Activated CD4-positive, CD25-positive, alpha-beta regulatory T cell treated with anti-CD3 and anti-CD28 coated beads, Interleukin-2, amount 50 U/mL, for 72 hours (primary cell): Measurements from ENCODE around the gene GTF3A.
"Not testable (repeated sequence)": the region's sequence is repeated elsewhere in the genome, so short reads cannot be mapped to it uniquely, and the experiment has no call there.

Experiments
- DNase-seq: peaks from one replicate; pipeline ENCODE4 v3.0.0; 2021

Gene GTF3A

DNA sequence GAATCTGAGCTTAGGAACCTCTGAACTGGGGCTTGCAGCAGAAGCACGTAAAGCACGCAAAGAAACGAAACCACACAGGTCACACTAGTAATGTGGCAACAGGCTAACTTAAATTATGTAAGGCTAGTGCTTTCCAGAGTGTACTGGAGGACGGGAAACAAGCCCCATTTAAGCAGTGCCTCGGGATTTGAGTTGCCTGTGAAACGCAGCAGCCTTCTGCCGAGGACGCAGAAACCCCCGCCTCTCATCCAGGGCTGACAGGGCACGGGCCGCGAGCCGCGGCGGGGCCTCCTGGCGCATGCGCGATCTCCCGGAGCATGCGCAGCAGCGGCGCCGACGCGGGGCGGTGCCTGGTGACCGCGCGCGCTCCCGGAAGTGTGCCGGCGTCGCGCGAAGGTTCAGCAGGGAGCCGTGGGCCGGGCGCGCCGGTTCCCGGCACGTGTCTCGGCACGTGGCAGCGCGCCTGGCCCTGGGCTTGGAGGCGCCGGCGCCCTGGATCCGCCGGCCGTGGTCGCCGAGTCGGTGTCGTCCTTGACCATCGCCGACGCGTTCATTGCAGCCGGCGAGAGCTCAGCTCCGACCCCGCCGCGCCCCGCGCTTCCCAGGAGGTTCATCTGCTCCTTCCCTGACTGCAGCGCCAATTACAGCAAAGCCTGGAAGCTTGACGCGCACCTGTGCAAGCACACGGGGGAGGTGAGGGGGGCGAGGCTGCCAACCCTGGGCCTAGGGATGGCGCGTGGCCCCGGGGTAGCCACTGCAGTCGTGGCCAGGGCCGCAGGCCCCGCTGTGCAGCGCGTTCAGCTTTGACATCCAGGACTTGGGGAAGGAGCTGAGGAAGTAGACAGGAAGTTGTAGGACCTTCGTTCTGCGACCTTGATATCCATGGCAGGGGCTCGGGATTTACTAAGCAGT lies at the start of gene GTF3A:
Gene GTF3A, plus strand, starts transcription at position 374 of the 912 bp plus-strand sequence.
- DNase-seq: peak; percentile 90

DNA sequence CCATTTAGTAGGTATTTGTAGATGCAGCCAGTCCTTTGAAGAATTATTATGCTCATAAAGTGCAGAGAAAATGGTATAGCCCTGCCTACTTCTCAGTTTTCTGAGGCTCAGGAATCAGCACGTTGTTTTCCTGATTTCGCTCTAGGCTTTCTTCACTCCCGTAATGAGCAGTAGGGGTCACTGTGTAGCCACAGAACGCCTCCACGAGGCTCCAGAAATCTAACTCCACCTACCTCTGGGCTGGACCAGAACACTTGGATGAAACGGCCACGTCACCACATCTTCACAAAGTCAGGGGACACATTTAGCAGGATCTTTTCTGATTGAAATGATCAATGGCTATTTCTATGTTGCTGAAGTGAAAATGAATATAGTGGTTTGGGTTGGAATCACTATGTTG lies 49.8 kb upstream of the GTF3A start:
- DNase-seq: no peak

DNA sequence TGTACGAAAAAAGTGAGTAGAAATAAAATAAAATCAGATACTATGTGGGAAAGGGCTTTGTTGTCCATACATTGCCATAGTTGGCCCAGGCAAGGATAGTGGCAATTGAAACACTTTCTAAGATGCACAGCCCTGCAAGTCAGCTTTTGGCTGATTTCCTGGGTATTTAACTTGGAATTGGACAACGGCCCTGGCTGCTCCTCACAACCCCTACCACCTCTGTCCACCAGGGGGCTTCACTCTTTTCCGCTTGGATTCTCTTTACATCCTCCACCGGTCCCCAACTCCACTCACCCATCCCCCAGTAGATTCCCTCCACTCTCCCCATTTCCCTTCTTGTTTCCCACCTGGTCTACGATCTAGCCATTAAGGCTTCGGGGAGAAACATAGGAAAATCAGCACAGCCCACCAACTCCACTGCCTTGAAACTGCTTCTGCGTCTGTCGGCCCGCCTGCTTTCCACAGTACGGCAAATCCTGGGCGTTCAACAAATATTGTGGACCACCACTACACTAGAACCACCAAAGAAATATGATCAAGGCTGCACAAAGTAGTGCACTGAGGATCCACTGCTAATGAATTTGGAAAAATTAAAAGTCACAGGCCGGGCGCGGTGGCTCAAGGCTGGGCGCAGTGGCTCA lies 48.6 kb upstream of the GTF3A start:
- peak; percentile 61 for DNase-seq

DNA sequence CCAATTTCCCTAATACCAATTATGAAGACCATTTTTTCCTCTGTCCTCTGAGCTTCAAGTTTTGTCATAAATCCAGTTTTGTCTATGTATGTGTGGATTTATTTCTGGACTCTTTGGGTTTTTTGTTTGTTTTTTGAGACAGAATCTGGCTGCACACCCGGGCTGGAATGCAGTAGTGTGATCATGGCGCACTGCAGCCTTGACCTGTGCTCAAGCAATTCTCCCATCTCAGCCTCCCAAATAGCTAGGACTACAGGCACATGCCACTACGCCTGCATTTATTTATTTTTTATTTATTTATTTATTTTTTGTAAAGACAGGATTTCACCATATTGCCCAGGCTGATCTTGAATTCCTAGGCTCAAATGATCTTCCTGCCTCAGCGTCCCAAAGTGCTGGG lies 45.3 kb upstream of the GTF3A start:
- DNase-seq: no peak

DNA sequence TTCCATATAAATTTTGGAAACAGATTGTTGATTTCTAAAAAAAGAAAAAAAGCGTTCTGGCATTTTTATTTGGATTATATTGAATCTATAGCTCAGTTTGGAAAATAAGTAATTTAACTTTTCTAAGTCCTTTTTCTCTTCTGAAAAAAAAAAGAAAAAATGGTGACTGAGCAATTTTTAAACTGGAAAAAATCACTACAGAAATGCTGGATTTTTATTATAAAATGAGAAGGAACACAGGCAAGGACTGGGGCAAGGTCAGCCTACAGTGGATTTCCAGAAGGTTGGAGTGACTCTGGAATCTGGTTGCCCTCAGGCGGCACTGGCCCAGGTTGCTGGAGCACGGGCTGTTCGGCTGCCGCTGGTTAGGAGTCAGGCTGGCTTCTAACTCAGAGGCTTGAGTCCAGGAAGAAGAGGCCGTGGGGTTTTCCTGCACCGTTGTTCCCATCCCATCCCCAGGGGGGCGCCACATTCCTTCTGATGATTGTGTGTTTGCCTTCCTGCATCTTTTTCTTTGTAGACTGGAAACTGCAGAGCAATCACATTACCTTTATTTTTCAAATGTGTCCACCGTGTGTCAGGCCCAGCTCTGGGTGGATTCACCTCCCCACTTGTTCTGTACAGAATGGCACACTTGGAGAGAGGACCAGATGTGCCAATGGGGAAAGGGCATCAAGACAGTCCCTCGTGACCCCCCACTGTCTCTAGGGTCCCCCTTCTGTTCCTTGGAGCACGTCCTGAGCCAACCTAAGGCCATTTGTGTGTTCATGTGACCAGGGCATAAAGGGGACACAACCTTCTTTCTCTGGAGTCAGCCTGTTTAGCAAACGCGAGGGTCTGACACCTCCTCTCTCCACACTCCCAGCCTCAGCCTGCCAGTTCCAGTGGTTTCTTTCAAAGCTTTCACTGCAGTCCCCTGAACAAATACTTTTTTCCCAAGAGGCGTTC lies 44.5 kb upstream of the GTF3A start:
- peak; percentile 57 for DNase-seq

DNA sequence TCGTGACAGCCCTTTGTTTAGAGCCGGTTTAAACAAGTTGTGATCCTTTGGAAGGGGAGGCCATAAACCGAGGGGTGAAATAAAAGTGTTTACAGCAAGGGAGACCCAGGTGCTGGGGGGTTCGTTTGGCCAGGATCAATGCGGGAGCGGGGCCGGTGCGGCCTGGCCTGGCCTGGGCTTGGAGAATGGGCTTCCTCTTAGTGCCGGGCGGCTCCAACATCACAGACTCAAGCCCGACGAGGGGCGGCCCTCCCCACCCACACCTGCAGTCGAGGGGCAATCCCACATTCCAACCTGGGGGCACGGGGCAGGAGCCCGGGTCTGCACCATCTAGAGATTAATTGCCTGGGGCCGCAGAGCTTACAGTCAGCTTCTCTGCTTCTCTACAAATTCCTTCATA lies 42.8 kb upstream of the GTF3A start:
- no peak for DNase-seq

DNA sequence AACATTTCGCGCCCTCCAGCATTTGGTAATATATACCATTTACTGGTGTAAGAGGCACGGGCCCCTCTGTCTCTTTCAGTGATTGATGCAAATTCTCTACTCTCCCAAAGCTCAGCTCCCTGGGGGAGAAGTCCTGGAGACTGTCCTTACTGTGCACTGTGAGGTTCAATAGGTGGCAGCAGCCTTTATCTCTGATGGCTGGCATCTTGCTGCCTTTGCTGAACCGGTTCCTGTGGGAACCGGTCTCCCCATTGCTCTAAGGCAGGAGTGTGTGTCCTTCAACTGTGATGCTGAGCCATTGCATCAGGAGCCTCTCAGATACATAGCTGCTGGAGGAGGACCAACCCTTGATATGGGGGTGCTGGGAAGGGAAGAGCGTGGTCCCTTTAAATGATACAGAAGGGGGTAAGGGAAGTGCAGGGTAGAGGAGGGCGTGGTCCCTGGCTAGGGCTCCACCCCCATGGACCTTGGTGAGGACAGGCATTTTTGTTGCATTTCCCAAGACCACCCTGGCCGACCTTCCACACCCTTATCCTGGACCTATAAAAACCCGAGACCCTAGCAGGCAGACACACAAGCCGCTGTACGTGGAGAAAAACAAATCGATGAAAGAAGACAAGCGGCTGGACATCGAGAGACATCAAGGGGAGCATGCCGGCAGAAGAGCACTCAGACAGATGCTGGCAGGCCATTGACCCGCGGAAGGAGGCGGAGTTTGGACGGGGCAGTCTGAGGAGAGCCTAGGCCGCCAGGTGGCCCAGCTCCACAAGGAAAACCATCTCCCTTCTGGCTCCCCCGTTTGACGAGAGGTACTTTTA lies 41.1 kb upstream of the GTF3A start:
- DNase-seq: no peak

DNA sequence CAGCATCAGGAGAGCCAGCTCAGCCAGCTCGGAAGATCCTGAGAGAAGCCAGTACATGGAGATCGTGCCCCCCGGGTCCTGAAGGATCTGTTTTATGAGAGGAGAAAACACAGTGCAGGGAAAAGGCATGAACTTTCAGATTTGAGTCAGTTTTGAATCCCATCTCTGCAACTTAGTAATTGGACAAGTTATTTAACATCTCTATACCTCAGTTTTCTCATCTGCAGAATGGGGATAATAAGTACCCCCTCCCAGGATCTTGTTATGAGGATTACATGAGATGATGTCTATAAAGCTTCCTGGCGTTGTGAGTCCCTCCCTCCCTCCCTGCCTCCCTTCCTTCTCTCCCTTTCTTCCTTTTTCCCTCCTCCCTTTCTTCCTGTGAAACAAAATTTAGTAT lies 40.1 kb upstream of the GTF3A start:
- DNase-seq: no peak

DNA sequence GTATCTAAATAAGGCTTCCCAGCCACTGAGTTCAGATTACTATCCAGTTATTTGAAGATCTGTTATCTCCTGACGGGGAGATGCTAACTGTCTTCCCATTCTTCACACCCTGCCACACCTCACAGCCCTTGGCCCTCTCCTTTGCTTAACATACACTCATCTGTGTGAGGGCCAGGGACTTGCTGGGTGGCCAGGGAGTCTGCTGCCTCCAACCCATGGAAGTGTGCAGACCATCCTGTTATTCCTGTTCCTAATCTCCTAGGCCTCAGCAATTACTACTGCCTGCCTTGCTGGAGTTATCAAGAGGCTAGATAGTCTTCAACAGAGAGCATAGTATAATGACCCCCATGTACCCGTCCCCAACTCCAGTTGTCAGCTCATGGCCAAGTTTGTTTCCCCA lies 36.2 kb upstream of the GTF3A start:
- DNase-seq: no peak

DNA sequence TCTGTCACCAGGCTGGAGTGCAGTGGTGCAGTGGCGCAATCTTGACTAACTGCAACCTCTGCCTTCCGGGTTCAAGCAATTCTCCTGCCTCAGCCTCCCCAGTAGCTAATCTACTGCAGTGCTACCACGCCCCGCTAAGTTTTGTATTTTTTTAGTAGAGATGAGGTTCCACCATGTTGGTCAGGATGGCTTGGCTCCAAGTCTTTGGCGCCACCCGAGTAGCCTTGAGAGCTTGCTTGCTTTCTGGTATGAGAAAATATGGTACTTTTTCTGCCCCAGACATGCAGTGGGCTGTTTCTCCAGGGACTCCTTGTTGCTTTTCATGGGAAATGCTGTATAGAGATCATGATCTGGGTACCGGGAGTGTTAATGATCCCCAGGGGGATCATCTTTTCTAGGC lies 34.5 kb upstream of the GTF3A start:
- DNase-seq: no peak

DNA sequence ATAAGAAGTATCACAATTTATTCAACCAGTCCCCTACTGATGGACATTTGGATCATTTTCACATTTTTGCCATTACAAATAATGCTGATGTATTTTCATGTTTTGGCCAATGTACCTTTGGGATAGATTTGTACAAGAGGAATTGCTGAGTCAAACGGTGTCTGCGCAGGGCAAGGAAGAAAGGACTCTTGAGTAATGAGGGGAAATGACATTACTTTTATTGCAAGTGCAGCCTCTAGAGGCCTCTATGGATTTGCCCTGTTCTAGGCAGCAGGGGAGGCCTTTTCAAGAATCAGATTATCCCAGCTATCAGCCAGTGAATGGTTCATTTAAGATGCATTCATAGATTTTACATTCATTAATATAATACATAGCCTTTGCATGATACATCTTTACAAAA lies 32.9 kb upstream of the GTF3A start:
- DNase-seq: no peak

DNA sequence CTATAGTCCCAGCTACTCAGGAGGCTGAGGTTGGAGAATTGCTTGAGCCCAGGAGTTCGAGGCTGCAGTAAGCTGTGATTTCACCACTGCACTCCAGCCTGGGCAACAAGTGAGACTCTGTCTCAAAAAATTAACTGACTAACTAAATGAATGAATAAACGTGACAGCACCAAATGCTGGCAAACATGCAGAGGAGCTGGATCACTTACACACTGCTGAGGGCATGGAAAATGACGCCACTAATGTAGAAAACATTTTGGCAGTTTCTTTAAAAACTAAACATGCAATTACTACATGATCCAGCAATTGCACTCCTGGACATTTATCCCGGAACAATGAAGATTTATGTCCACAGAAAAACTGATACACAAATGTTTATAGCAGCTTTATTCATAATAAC lies 31.3 kb upstream of the GTF3A start:
- DNase-seq: no peak

DNA sequence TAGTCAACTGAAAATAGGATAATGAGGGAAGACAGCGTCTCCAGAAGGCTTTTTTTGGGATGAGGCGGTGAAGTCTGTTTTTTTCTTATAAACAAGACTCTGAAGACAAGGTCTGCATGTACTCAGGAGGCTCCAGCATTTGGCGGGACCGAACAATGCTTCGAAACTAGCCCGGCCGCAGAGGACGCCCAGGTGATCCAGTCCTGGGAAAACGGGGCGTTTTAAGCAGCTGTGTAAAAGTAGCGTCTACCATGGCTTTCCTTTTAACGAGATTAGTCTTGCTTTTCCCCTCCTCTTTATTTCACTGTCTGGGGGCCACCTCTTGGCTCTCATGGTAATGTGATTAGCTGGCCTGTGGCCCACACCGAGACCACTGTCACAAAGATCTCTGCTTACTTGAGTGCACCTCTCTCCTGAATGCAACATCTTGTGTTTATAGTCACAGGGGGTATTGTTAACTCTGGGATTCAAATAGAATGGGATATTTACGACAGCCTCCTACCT lies 29.4 kb upstream of the GTF3A start:
- DNase-seq: no peak

DNA sequence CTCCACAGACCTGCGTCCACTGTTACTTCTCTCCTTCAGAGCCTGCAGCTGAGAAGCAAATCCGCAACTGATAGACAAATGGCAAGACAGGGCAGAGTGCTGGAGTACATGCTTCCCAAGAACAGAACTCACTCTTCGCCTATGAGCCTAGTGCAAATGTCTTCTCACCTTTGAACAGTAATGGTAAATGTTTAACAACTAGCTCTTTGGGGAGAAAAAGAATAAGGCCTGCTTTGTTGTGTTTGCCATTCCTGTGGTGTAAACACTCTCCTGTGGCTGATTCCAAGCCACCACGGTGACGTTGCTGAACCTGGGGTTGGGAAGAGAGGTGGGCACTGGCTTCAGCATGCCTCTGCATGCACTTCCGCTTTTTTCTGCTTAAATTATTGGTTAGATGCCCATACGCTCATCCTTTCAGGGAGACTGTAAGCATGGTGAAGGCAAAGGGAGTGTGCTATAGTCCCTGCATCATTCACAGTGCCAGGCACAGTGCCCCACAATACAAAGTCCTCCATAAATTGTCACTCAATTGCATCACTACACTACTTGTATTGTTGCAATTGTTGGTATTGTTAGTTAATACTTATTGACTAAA lies 28.1 kb upstream of the GTF3A start:
- no peak for DNase-seq

DNA sequence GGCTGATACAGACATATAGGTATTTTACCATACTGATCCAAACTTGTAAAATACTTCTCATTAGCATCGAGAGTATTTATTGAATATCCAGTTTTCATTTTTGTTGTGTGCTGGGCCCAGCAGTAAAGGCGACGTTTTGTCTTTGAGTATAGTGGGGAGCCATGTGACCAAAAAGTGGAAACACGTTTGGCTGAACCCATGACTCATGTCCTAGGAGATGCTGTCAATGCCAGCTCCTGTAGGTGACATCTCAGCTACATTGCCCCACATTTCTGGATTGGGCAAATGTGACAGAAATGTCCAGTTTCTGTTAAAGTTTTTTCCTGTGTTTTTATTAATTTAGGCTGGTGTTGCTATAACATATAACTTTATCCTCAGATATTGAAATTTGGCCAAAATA lies 26.1 kb upstream of the GTF3A start:
- DNase-seq: no peak

DNA sequence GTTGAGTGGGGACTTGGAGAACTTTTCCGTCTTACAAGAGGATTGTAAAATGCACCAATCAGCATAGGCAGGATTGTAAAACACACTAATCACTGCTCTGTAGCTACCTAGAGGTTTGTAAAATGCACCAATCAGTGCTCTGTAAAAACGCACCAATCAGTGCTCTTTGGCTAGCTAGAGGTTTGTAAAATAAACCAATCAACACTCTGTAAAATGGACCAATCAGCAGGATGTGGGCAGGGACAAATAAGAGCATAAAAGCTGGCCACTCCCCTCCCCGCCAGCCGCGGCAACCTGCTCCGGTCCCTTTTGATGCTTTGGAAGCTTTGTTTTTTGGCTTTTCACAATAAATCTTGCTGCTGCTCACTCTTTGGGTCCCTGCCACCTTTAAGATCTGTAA lies 24.0 kb upstream of the GTF3A start:
- DNase-seq: not testable (repeated sequence)

DNA sequence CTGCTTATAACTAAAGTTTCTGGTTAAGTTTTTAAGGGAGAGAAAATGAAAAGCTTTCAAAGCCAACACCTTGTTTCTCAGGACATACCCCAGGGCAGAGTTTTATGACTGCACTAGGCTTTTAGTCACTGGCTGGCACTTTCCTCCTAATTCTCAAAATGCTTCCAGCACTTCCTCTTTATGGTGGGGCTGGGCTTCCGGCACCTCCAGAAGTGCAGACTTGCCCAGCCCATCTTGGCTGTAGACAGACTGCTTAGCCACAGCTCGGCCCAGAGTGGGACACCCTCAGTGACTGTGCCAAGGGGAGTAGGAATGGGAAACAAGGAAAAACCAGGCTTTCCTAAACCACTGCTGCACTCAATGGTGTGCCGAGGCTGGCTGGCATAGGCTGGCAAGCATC lies 23.2 kb upstream of the GTF3A start:
- DNase-seq: no peak

DNA sequence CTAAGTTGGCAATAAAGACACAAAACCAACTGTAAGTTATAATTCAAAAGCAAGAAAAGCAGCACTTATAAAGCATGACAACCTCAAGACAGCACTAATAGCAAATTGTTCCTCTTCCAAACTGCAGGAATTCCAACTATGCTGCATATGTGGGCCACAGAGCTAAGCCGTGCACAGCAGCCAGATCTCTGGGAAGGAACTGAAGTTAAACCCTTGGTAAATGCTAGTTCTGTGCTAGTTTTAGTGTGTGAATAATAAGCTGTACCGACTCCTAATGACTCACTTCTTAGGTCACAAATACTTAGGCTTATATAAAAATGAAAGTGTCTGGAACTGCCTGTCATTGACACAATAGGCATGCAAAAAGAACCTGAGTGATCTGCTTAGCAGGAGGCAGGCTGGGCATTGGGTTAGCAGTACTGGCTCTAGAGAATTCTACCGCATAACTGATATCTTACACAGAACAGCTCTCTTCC lies 21.2 kb upstream of the GTF3A start:
- DNase-seq: no peak

DNA sequence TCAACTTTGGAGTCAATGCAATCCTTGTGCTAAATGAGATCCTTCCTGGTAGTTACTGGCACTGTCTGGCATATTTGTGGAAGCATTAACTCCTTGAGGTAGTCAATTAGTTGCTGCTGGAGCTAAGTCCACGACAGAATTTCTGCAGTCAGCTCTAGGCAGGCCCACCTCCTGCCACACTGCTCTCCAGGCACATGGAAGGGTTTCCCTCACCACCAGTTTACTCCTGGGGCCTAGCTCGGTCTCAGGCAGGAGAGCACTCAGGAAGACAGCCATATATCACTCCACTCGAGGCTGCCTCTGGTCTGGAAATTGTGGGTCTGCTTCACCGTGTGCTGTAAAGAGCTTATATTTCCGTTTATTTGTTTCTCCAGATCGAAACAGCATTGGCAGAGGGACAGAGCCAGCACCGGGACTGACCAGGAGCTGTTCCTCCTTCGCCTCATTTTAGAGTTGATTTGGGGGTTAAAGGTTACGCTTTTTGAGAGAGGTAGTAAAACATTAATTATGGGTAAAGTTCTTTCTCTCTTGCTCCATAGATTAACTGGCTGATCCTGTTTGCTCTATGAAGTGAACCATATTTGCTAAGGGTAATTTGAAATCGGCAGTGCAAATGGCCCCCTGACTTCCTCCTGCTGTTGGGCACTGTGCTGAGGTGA lies 20.6 kb upstream of the GTF3A start:
- no peak for DNase-seq

DNA sequence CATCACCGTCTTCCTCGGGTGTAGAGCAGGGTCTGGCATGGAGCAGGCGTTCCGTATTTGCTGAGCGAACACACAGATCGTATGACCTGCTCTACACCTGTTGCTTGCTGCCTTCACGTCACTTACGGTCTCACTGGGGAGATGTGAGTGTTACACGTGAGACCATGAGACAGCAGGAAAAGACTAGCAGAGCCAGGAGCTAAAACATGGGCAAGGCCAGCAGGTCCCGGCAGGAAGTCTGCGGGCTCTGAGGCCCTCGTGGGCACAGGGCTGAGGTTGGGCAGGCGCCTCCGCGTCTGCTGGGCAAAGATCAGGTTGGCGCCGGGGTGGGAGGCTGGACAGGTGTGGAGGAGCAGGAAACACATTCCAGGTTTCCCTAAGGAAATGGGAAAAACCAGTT lies 19.7 kb upstream of the GTF3A start:
- no peak for DNase-seq

DNA sequence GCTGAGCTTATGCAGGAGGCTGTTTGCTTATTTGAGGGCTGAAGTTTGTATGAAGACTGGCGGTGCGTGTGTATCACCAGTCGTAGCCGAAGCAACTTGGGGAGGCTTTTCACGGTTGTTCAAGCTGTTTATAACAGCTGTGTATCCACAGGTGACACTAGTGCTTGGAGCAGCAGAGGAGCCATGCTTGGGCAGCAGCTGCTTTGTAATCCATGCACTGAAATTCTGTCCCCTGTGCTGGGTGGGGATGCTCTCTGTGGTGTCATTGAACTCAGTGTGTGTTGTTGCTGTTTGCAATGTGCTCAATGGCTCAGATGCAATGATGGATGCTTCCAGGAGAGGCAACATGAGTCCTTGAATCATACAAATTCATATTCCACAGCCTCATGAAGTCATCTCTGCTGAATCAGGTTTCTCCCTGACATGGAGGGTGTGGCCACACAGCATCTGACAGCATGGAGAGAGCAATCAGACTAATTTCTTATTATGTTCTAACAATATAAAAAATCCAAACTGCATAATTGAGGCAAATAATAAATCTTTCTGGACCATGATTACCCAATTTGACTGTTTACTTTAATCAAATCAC lies 18.8 kb upstream of the GTF3A start:
- DNase-seq: no peak
